ENCODE data around the gene FBXO38. TPM values are rescaled to one million over a fixed set of nuclear protein-coding genes. Genes with fewer than 3 reads are reported as not detected.
A peak's percentile ranks its signal among the peaks of the same experiment; 100 is the strongest.

The FBXO38 gene
- total and polyA plus RNA-seq, 2 of the 13 experiments (the other 11 are each of a cell fraction or from before 2014, with no cell fraction given): 24.8 to 35.9 TPM

- TF ChIP-seq TCF7 (IDR thresholded peaks at IDR 0.05; ENCODE audit: low read depth): peak; percentile 66
- TF ChIP-seq NR2F6 (IDR thresholded peaks at IDR 0.05): peak; percentile 92
- peak; percentile 55; the same call in 1 of the 2 replicates for TF ChIP-seq NR2F6 (CRISPR knock-in tag; IDR thresholded peaks at IDR 0.05)
- TF ChIP-seq ZNF720 (CRISPR knock-in tag; IDR thresholded peaks at IDR 0.05): no peak
- peak in 1 of 2 experiments; percentile 84; a peak in 2 of 4 replicates for TF ChIP-seq NR2F1 (CRISPR knock-in tag; IDR thresholded peaks at IDR 0.05)
- no peak for TF ChIP-seq FUBP1 (CRISPR knock-in tag; IDR thresholded peaks at IDR 0.05; ENCODE audit: borderline replicate concordance)
- TF ChIP-seq NFIC (IDR thresholded peaks at IDR 0.05; ENCODE audit: low read length): 0 out of 2 replicates have a peak, but pooled peaks have one; percentile 45
- TF ChIP-seq FOXP4 (CRISPR knock-in tag; IDR thresholded peaks at IDR 0.05): no peak
- no peak for TF ChIP-seq TERF1 (CRISPR knock-in tag; IDR thresholded peaks at IDR 0.05)
- TF ChIP-seq AHDC1 (CRISPR knock-in tag; IDR thresholded peaks at IDR 0.05; ENCODE audit: borderline replicate concordance): no peak
- no peak for TF ChIP-seq NR0B2 (CRISPR knock-in tag; IDR thresholded peaks at IDR 0.05)
- TF ChIP-seq ARID5B (CRISPR knock-in tag; IDR thresholded peaks at IDR 0.05): peak; percentile 57
- no peak for TF ChIP-seq ARNT2 (CRISPR knock-in tag; IDR thresholded peaks at IDR 0.05; ENCODE audit: low read depth)
Observed at GRCh38 chr5:148488757-148489156, 105.0 kb downstream of the FBXO38 start (continued).

Measured in HepG2 (cell line).